Muscle layer of duodenum (tissue), 2 donors: ENCODE results near the gene SCARF2.
"Not testable (repeated sequence)": the region's sequence is repeated elsewhere in the genome, so short reads cannot be mapped to it uniquely, and the experiment has no call there.

Experiments used
- H3K27ac ChIP-seq: one replicate; pipeline ENCODE4 v1.7.0; 2013; ENCODE audit warnings: mild to moderate bottlenecking, low read length
- H3K27me3 ChIP-seq: one replicate; pipeline ENCODE4 v1.7.0; 2013; ENCODE audit warnings: low read depth, mild to moderate bottlenecking, control low read depth, low read length
- H3K36me3 ChIP-seq, 2 donors: one replicate each; pipeline ENCODE4 v1.7.0; 2013; ENCODE audit warnings: low read length in 2 of 2, control low read depth in 1 of 2, mild to moderate bottlenecking in 1 of 2; ENCODE audit not compliant: insufficient read depth in 2 of 2, control insufficient read depth in 1 of 2
- H3K4me1 ChIP-seq, 2 donors: one replicate each; pipeline ENCODE4 v1.7.0; 2013; ENCODE audit warnings: low read length in 2 of 2, mild to moderate bottlenecking in 2 of 2, control low read depth in 1 of 2, moderate library complexity in 1 of 2; ENCODE audit not compliant: insufficient read depth in 2 of 2, control insufficient read depth in 1 of 2
- H3K4me3 ChIP-seq, 2 donors: one replicate each; pipeline ENCODE4 v1.7.0; 2013; ENCODE audit warnings: low read length in 2 of 2, low read depth in 1 of 2, mild to moderate bottlenecking in 1 of 2
- H3K9me3 ChIP-seq, 2 donors: one replicate each; pipeline ENCODE4 v1.7.0; 2013; ENCODE audit warnings: low read length in 2 of 2, control low read depth in 1 of 2, mild to moderate bottlenecking in 1 of 2; ENCODE audit not compliant: control insufficient read depth in 1 of 2
- donor health status: healthy.

The SCARF2 gene

DNA sequence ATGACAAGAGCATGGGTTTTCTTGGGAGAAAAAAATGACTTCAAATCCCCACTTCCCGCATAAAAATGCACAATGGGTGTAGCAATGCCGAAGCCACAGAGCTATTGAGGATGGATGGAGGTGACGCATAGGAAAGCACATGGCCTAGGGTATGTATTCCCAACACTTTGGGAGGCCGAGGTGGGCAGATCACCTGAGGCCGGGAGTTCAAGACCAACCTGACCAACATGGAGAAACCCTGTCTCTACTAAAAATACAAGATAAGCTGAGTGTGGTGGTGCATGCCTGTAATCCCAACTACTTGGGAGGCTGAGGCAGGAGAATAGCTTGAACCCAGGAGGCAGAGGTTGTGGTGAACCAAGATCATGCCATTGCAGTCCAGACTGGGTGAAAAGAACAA, 58.9 kb downstream of the SCARF2 start:
- not testable (repeated sequence) for H3K4me1 ChIP-seq, H3K4me3 ChIP-seq, H3K36me3 ChIP-seq, H3K27me3 ChIP-seq, H3K9me3 ChIP-seq, H3K27ac ChIP-seq

DNA sequence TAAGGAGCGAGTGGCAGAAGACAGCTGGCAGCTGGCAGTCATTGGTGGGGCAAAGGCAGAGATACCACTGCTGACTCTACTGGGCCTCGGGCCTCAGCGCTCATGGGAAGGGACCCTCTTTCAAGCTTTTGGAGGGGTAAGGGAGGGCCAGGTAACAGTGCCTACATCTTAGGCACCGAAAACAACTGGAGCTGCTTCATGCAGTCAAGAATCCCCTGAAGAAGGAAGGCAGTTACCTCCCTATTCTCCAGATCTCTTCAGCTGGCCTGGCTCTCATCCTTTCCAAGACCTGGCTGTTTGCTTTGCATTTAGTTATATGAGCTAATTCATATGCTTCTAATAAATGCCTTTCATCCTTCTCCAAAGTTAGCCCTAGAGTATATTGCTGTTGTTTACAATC, 59.5 kb downstream of the SCARF2 start:
- Histone ChIP-seq H3K4me1 (no peaks in the 10 kb centered on the region), H3K36me3 (no peaks in the 10 kb centered on the region), H3K27ac (no peak overlapping the region), H3K27me3 (no peaks in the 10 kb centered on the region), H3K4me3 (no peak overlapping the region), H3K9me3 (no peaks in the 10 kb centered on the region)

DNA sequence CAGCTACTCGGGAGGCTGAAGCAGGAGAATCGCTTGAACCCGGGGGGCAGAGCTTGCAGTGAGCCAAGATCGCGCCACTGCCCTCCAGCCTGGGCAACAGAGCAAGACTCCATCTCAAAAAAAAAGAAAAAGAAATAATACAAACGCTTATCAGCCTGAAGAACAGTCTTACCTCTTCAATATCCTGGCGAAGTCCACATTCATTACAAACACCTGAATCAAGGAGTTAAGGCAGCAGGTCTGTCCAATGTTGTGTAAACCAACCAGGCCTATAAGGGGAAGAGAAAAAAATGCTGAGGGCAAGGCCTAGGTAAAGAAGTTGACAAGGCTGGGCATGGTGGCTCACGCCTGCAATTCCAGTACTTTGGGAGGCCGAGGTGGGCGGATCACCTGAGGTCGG, 60.6 kb downstream of the SCARF2 start:
- H3K4me3 ChIP-seq = not testable (repeated sequence)

DNA sequence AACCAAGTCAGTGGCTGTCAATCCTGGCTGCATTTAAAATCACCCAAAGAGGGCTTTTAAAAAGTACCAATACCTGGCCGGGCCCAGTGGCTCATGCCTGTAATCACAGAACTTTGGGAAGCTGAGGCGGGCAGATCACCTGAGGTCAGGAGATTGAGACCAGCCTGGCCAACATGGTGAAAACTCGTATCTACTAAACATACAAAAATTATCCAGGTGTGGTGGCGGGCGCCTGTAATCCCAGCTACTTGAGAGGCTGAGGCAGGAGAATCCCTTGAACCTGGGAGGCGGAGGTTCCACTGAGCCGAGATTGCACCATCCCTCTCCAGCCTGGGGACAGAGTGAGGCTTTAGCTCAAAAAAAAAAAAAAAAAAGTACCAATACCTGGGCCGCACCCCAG, 61.3 kb downstream of the SCARF2 start:
- not testable (repeated sequence) for H3K4me1 ChIP-seq, H3K4me3 ChIP-seq, H3K27me3 ChIP-seq, H3K9me3 ChIP-seq, H3K27ac ChIP-seq, H3K36me3 ChIP-seq

More for the DNA sequence above, 60.6 kb downstream of the SCARF2 start:
- not testable (repeated sequence) for H3K4me1 ChIP-seq, H3K27me3 ChIP-seq, H3K27ac ChIP-seq, H3K36me3 ChIP-seq, H3K9me3 ChIP-seq
